NK-92 treated with Interleukin-12 subunit alpha and Interleukin-12 subunit beta, amount 100 ng/mL, for 24 hours (cell line): ENCODE data around the gene FOSL2.

Experiments used
- DNase-seq: peaks from one replicate; lab custom pipeline; 2025; lab: John Stamatoyannopoulos, UW

Gene FOSL2

GRCh38 chr2:28432362-28432761 is 39.7 kb downstream of the FOSL2 start:
- no peak for DNase-seq

- no peak for DNase-seq
These were observed 40.6 kb downstream of the FOSL2 start for GRCh38 chr2:28433215-28433614.

GRCh38 chr2:28433935-28434599 is 41.4 kb downstream of the FOSL2 start:
- no peak for DNase-seq

- no peak for DNase-seq
These were observed 41.9 kb downstream of the FOSL2 start for GRCh38 chr2:28434600-28434989.

- no peak for DNase-seq
These were observed 42.6 kb downstream of the FOSL2 start for GRCh38 chr2:28435241-28435640.

GRCh38 chr2:28435814-28436351 is 43.2 kb downstream of the FOSL2 start:
- no peak for DNase-seq

GRCh38 chr2:28436525-28437051 is 43.9 kb downstream of the FOSL2 start:
- no peak for DNase-seq

GRCh38 chr2:28437149-28437835 is 44.6 kb downstream of the FOSL2 start:
- DNase-seq = no peak

GRCh38 chr2:28437918-28438317 is 45.3 kb downstream of the FOSL2 start:
- DNase-seq = no peak

- DNase-seq = no peak
These were observed 45.9 kb downstream of the FOSL2 start for GRCh38 chr2:28438532-28439063.

- no peak for DNase-seq
These were observed 46.5 kb downstream of the FOSL2 start for GRCh38 chr2:28439127-28439526.

GRCh38 chr2:28439763-28440162 is 47.1 kb downstream of the FOSL2 start:
- no peak for DNase-seq

GRCh38 chr2:28442328-28442727 is 49.7 kb downstream of the FOSL2 start:
- DNase-seq = no peak

GRCh38 chr2:28444956-28445355 is 52.3 kb downstream of the FOSL2 start:
- DNase-seq = no peak

GRCh38 chr2:28445448-28446258 is 53.0 kb downstream of the FOSL2 start:
- peak; percentile 37 for DNase-seq

- no peak for DNase-seq
These were observed 53.9 kb downstream of the FOSL2 start for GRCh38 chr2:28446531-28446930.

- DNase-seq = no peak
These were observed 54.4 kb downstream of the FOSL2 start for GRCh38 chr2:28447086-28447485.

GRCh38 chr2:28447943-28448792 is 55.5 kb downstream of the FOSL2 start:
- DNase-seq = no peak

GRCh38 chr2:28448793-28449100 is 56.1 kb downstream of the FOSL2 start:
- DNase-seq = no peak

- no peak for DNase-seq
These were observed 56.4 kb downstream of the FOSL2 start for GRCh38 chr2:28449126-28449487.
